IMR-90 (cell line): ENCODE results near the gene TMEM176B. TPM values are rescaled to one million over a fixed set of nuclear protein-coding genes. Genes with fewer than 3 reads are reported as not detected.

ENCODE experiments used
- ATAC-seq: fragments of 200-7000 bp; cut with Tn5 transposase; 2 replicates; pipeline ENCODE4 v1.9.1; 2020; ENCODE audit warnings: low read depth, mild to moderate bottlenecking, moderate library complexity
- BruUV-seq: library from RNA; stranded (reverse); fragments of 400-500 nt; replicated peaks from 2 replicates; lab custom pipeline; 2021; lab: Mats Ljungman, UMichigan
- CTCF ChIA-PET: fragments of 300-600 bp; formaldehyde crosslinking; extraction: SDS; loops from one replicate; lab custom pipeline; 2021; ENCODE audit warnings: antibody characterized with exemption; lab: Yijun Ruan, JAX
- POLR2A ChIA-PET: fragments of 300-600 bp; sonication (Branson Sonifier 250); formaldehyde crosslinking; loops from one replicate; lab custom pipeline; 2022; ENCODE audit warnings: antibody characterized with exemption; ENCODE audit not compliant: unreplicated experiment; lab: Charles Lee
- DNase-seq: peaks from one replicate; pipeline ENCODE4 v3.0.0; 2013
- H2AFZ ChIP-seq: replicated peaks from 2 replicates; pipeline ENCODE3; 2013; ENCODE audit warnings: low read length, mild to moderate bottlenecking; ENCODE audit not compliant: poor library complexity
- H2AK5ac ChIP-seq: 2 replicates; pipeline ENCODE4 v1.6.1; 2013; ENCODE audit warnings: low read depth, low read length, inconsistent platforms
- H2AK9ac ChIP-seq: replicated peaks from 2 replicates; pipeline ENCODE3; 2013; ENCODE audit warnings: mild to moderate bottlenecking, low read depth, low read length, moderate library complexity; ENCODE audit not compliant: poor library complexity
- H2BK120ac ChIP-seq: 2 replicates; pipeline ENCODE4 v1.6.1; 2013; ENCODE audit warnings: low read depth, low read length, inconsistent platforms
- H2BK15ac ChIP-seq: 3 replicates; pipeline ENCODE4 v1.6.1; 2013; ENCODE audit warnings: low read depth, low read length, inconsistent platforms
- H2BK20ac ChIP-seq: 2 replicates; pipeline ENCODE4 v1.6.1; 2013; ENCODE audit warnings: low read depth, mild to moderate bottlenecking, inconsistent platforms, low read length, moderate library complexity
- H2BK5ac ChIP-seq: 2 replicates; pipeline ENCODE4 v1.6.1; 2013; ENCODE audit warnings: mild to moderate bottlenecking, low read depth, low read length, inconsistent platforms; ENCODE audit not compliant: poor library complexity, severe bottlenecking
- H3K14ac ChIP-seq: replicated peaks from 2 replicates; pipeline ENCODE4 v1.6.1; 2013; ENCODE audit warnings: low read depth, low read length, inconsistent platforms
- H3K18ac ChIP-seq: 2 replicates; pipeline ENCODE4 v1.6.1; 2013; ENCODE audit warnings: low read depth, low read length, control low read depth
- H3K23ac ChIP-seq: 2 replicates; pipeline ENCODE4 v1.6.1; 2013; ENCODE audit warnings: low read depth, low read length, inconsistent platforms
- H3K27ac ChIP-seq: 2 replicates; pipeline ENCODE4 v1.5.1; 2013; ENCODE audit warnings: mild to moderate bottlenecking, control low read depth, low read length; ENCODE audit not compliant: insufficient read depth
- H3K27me3 ChIP-seq: 2 replicates; pipeline ENCODE4 v1.6.1; 2013; ENCODE audit warnings: low read length; ENCODE audit not compliant: control insufficient read depth, insufficient read depth
- H3K36me3 ChIP-seq: 2 replicates; pipeline ENCODE4 v1.6.1; 2013; ENCODE audit warnings: low read length, mixed read lengths; ENCODE audit not compliant: control insufficient read depth, insufficient read depth
- H3K4ac ChIP-seq: 2 replicates; pipeline ENCODE4 v1.6.1; 2013; ENCODE audit warnings: low read depth, low read length, inconsistent platforms
- H3K4me1 ChIP-seq: 2 replicates; pipeline ENCODE4 v1.6.1; 2013; ENCODE audit warnings: low read length, mixed read lengths; ENCODE audit not compliant: control insufficient read depth, insufficient read depth
- H3K4me2 ChIP-seq: 2 replicates; pipeline ENCODE4 v1.6.1; 2013; ENCODE audit warnings: low read depth, mild to moderate bottlenecking, control low read depth, low read length, moderate library complexity
- H3K4me3 ChIP-seq: 2 replicates; pipeline ENCODE4 v1.5.1; 2013; ENCODE audit warnings: low read depth, mild to moderate bottlenecking, control low read depth, low read length, moderate library complexity; ENCODE audit not compliant: insufficient read depth
- H3K56ac ChIP-seq: 2 replicates; pipeline ENCODE4 v1.6.1; 2013; ENCODE audit warnings: low read length, inconsistent platforms; ENCODE audit not compliant: insufficient read depth; ENCODE audit errors: extremely low read depth
- H3K79me1 ChIP-seq, 2 experiments: 2 replicates each; pipeline ENCODE4 v1.6.1; 2013; ENCODE audit warnings: low read length in 2 of 2, inconsistent platforms in 1 of 2, low read depth in 1 of 2
- H3K9ac ChIP-seq: 2 replicates; pipeline ENCODE4 v1.6.1; 2013; ENCODE audit warnings: low read depth, low read length, control low read depth
- H3K9me1 ChIP-seq: 2 replicates; pipeline ENCODE4 v1.6.1; 2013; ENCODE audit warnings: low read length, inconsistent platforms; ENCODE audit not compliant: insufficient read depth
- H3K9me3 ChIP-seq: 2 replicates; pipeline ENCODE4 v1.6.1; 2013; ENCODE audit warnings: low read length; ENCODE audit not compliant: control insufficient read depth, insufficient read depth
- H4K20me1 ChIP-seq: 2 replicates; pipeline ENCODE4 v1.6.1; 2013; ENCODE audit warnings: low read length, inconsistent platforms; ENCODE audit not compliant: insufficient read depth
- H4K5ac ChIP-seq: 2 replicates; pipeline ENCODE4 v1.6.1; 2013; ENCODE audit warnings: mild to moderate bottlenecking, low read depth, low read length, control low read depth
- H4K8ac ChIP-seq, 2 experiments: 2 replicates each; pipeline ENCODE4 v1.6.1; 2013; ENCODE audit warnings: low read depth in 2 of 2, low read length in 2 of 2, control low read depth in 1 of 2, inconsistent platforms in 1 of 2
- H4K91ac ChIP-seq: 2 replicates; pipeline ENCODE4 v1.6.1; 2013; ENCODE audit warnings: low read depth, low read length, inconsistent platforms; ENCODE audit not compliant: insufficient read depth
- FOS ChIP-seq: fragments of 150-350 bp; IDR thresholded peaks from 2 replicates; pipeline ENCODE4 v1.6.1; 2016; ENCODE audit warnings: low read depth, low read length
- MAZ ChIP-seq: IDR thresholded peaks from 2 replicates; pipeline ENCODE4 v1.6.1; 2012; ENCODE audit warnings: low read depth, mild to moderate bottlenecking, low read length, improper control_type of control experiment, moderate library complexity, borderline replicate concordance
- SMC3 ChIP-seq: fragments of 150-350 bp; IDR thresholded peaks from 2 replicates; pipeline ENCODE4 v1.6.1; 2016; ENCODE audit warnings: low read depth, mild to moderate bottlenecking, antibody characterized with exemption, low read length, moderate library complexity
- WGBS, 2 experiments: methylation state at CpG; one replicate each; pipeline versions ENCODE4 v1.1.5 to v1.1.7; 2013; ENCODE audit warnings: missing lambda C conversion rate in 2 of 2; ENCODE audit not compliant: insufficient read length in 1 of 2; ENCODE audit errors: extremely low coverage in 2 of 2; 5-methylcytosine and 5-hydroxymethylcytosine counted together
- dilution Hi-C: fragments of 300-500 bp; cut with HindIII; formaldehyde crosslinking; loops from one replicate; pipeline ENCODE4 v1.14.3; 2018; ENCODE audit warnings: low sequenced_read_pairs; ENCODE audit not compliant: unreplicated experiment
- in situ Hi-C: fragments of 300-500 bp; cut with MboI; formaldehyde crosslinking; loops from 3 replicates; pipeline ENCODE4 v1.14.3; 2019; ENCODE audit warnings: low sequenced_read_pairs, inconsistent platforms, mixed read lengths
- intact Hi-C: fragments of 100-400 bp; cut with micrococcal nuclease; formaldehyde crosslinking; loops from 2 replicates; pipeline ENCODE4 v1.10.0; 2022
- polyA plus RNA-seq, 3 experiments: library from polyadenylated mRNA; depleted of rRNA; stranded (reverse); fragments of >200 nt; gene quantifications; 2 replicates each; pipeline ENCODE4 v1.2.3, GENCODE V29; 2012; ENCODE audit warnings: low replicate concordance in 1 of 3
- total RNA-seq: library from RNA; depleted of rRNA; stranded (reverse); fragments of >200 nt; gene quantifications from 2 replicates; pipeline ENCODE4 v1.2.3, GENCODE V29; 2012
- TF ChIP-seq, protein P1 (sequence below): fragments of 150-350 bp; IDR thresholded peaks from 2 replicates; pipeline ENCODE4 v1.6.1; 2016; ENCODE audit warnings: low read depth, mild to moderate bottlenecking, low read length, moderate library complexity, borderline replicate concordance

TMEM176B gene
- total and polyA plus RNA-seq, 2 of the 4 experiments (the other 2 are of a cell fraction) = not detected

DNA sequence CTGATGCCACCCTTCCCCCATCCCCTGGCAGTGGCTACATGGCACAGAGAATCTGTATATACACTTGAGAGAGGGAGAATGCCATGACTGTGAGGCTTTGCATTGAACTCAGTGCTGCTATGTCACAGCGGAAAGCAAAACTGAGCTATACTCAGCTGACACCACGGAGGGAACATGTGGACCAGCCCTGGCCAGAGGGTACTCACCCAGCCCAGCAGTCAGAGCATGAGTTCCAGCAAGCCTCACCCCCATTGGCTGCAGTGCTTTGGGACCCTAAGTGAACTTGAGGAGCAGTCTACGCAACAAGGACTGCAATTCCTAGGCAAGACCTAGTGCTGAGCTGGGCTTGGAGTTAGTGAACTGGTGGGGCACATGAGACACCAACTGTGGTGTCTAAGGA, 41.9 kb upstream of the TMEM176B start:
- Histone ChIP-seq H3K23ac (no peak overlapping the region), H3K9ac (no peak overlapping the region), H4K8ac (no peak overlapping the region), H2AK5ac (no peak overlapping the region), H4K20me1 (no peaks in the 10 kb centered on the region), H2BK20ac (no peak overlapping the region), H4K5ac (no peak overlapping the region), H2BK120ac (no peak overlapping the region), H2BK15ac (no peak overlapping the region), H3K4me1 (peaks cover 4% of the 10 kb centered on the region; the same call in 1 of the 2 replicates), H3K79me1 (no peaks in the 10 kb centered on the region), H2AK9ac (no peak overlapping the region), H2AFZ (no peak overlapping the region), H3K27ac (no peak overlapping the region), H4K91ac (no peak overlapping the region), H3K27me3 (no peaks in the 10 kb centered on the region), H3K4me2 (no peak overlapping the region), H3K4me3 (no peak overlapping the region), H3K56ac (no peak overlapping the region), H3K9me3 (no peaks in the 10 kb centered on the region), H3K9me1 (no peaks in the 10 kb centered on the region), H3K18ac (no peak overlapping the region), H3K36me3 (no peaks in the 10 kb centered on the region), H3K4ac (no peak overlapping the region; the same call in 1 of the 2 replicates), H3K14ac (no peak overlapping the region), H2BK5ac (no peak overlapping the region)
- WGBS, 2 experiments = 60% methylated on average over 2 of the region's 3 CpGs; no CpG with 5 or more reads in 1 of the 2 experiments
- CTCF ChIA-PET = no interaction called here
- TF ChIP-seq FOS (no peak), SMC3 (no peak), MAZ (no peak)
- TF ChIP-seq, protein P1, sequence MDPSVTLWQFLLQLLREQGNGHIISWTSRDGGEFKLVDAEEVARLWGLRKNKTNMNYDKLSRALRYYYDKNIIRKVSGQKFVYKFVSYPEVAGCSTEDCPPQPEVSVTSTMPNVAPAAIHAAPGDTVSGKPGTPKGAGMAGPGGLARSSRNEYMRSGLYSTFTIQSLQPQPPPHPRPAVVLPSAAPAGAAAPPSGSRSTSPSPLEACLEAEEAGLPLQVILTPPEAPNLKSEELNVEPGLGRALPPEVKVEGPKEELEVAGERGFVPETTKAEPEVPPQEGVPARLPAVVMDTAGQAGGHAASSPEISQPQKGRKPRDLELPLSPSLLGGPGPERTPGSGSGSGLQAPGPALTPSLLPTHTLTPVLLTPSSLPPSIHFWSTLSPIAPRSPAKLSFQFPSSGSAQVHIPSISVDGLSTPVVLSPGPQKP = no peak
- dilution Hi-C loops (no loop called here), in situ Hi-C loops (no loop called here), intact Hi-C loops (loop anchor here (2.0 kb wide), 1 partner anchor 21 kb away; no protein-coding TSS in a partner anchor)
- no TSS peak for BruUV-seq
- POLR2A ChIA-PET = no interaction called here
- no peak for ATAC-seq
- no peak for DNase-seq
